Lower lobe of right lung (tissue), 2 donors: ENCODE data around the gene ARID3A. TPM values are rescaled to one million over a fixed set of nuclear protein-coding genes. Genes with fewer than 3 reads are reported as not detected.
A peak's percentile ranks its signal among the peaks of the same experiment; 100 is the strongest.

Experiments
- ATAC-seq, 2 donors: fragments of 200-7000 bp; cut with Tn5 transposase; one replicate each; pipeline ENCODE4 v1.9.1; 2020 to 2022; ENCODE audit warnings: mild to moderate bottlenecking in 2 of 2, moderate library complexity in 2 of 2
- DNase-seq: peaks from one replicate; pipeline ENCODE4 v3.0.0-alpha.2; 2020
- H3K27ac ChIP-seq: fragments of 200-600 bp; one replicate; pipeline ENCODE4 v1.8.0; 2022
- H3K27me3 ChIP-seq: fragments of 200-600 bp; one replicate; pipeline ENCODE4 v1.8.0; 2022; ENCODE audit warnings: low read depth
- H3K36me3 ChIP-seq: fragments of 200-600 bp; one replicate; pipeline ENCODE4 v1.8.0; 2022; ENCODE audit warnings: mild to moderate bottlenecking
- H3K4me1 ChIP-seq: fragments of 200-600 bp; one replicate; pipeline ENCODE4 v1.8.0; 2022
- H3K4me3 ChIP-seq: fragments of 200-600 bp; one replicate; pipeline ENCODE4 v1.8.0; 2022; ENCODE audit warnings: mild to moderate bottlenecking
- H3K9me3 ChIP-seq: fragments of 200-600 bp; one replicate; pipeline ENCODE4 v1.8.0; 2022
- intact Hi-C: fragments of 100-400 bp; cut with DNase I; formaldehyde crosslinking; loops from one replicate; pipeline ENCODE4 v1.11.0; 2022
- total RNA-seq: library from RNA; stranded (reverse); fragmentation: NEBNext Ultra II Directional; extraction: Animal tissue kit (Norgen Biotek cat#: 25700); gene quantifications from one replicate; pipeline ENCODE4 v1.2.1, GENCODE V29; 2021
- TF ChIP-seq, protein P1 (sequence below): fragments of 200-600 bp; IDR thresholded peaks from one replicate; pipeline ENCODE4 v1.8.0; 2022; ENCODE audit warnings: antibody characterized with exemption, mild to moderate bottlenecking
- donor health status: DM: no; HTN: yes; CAD: no; lungs with severe emphysema.

Gene ARID3A
- total RNA-seq, 1 donor from 2014 or later, result 16.9 TPM

DNA sequence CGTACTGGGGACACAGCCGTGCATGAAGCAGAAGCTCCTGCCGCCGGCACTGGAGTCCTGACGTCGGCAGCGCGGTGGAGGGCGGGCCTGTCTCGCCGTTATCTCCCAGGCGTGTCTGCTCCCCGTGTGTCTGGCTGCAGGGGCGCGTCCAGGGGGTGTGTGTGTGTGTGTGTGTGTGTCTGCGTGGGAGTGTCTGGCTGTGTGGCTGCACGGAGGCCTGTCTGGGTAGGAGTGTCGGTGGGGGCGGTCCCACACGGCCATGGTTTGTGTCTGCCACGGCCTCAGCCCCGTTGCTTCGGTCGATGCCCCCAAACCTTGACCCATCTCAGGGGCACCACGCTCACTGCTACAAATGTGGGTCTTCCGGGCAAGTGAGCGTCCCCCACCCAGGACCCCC lies 18.3 kb downstream of the ARID3A start:
- Histone ChIP-seq H3K27ac (no peak overlapping the region), H3K27me3 (no peaks in the 10 kb centered on the region), H3K36me3 (no peaks in the 10 kb centered on the region), H3K4me1 (peaks cover 30% of the 10 kb centered on the region), H3K9me3 (no peaks in the 10 kb centered on the region), H3K4me3 (no peak overlapping the region)
- TF ChIP-seq, protein P1, sequence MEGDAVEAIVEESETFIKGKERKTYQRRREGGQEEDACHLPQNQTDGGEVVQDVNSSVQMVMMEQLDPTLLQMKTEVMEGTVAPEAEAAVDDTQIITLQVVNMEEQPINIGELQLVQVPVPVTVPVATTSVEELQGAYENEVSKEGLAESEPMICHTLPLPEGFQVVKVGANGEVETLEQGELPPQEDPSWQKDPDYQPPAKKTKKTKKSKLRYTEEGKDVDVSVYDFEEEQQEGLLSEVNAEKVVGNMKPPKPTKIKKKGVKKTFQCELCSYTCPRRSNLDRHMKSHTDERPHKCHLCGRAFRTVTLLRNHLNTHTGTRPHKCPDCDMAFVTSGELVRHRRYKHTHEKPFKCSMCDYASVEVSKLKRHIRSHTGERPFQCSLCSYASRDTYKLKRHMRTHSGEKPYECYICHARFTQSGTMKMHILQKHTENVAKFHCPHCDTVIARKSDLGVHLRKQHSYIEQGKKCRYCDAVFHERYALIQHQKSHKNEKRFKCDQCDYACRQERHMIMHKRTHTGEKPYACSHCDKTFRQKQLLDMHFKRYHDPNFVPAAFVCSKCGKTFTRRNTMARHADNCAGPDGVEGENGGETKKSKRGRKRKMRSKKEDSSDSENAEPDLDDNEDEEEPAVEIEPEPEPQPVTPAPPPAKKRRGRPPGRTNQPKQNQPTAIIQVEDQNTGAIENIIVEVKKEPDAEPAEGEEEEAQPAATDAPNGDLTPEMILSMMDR, result no peak
- ATAC-seq, result no peak
- no peak for DNase-seq
- intact Hi-C loops, result no loop called here

DNA sequence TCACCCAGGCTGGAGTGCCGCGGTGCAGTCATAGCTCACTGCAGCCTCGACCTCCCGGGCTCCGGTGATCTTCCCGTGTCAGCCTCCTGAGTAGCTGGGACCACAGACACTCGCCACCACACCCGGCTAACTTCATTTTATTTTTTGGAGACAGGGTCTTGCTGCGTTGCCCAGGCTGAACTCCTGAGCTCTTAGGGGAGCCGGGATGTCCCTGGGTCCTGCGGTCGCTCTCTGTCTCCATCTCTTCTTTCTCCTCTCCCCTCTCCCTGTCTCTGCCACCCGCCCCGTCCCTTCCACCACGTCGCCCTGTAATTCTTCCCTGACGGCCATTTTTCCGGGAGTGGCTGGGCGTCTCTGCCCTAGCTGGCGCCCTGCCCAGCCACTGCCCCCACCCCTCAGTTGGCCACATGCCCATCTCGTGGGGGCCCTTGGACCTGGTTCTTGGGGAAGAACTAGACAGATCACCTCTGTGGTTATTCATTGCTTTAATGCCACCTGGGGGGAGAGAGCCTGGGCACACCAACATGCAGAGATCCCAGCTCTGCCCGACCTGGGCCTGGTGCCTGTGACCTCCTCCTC lies 18.9 kb downstream of the ARID3A start:
- Histone ChIP-seq H3K9me3 (no peaks in the 10 kb centered on the region), H3K4me3 (no peak overlapping the region), H3K27me3 (no peaks in the 10 kb centered on the region), H3K36me3 (no peaks in the 10 kb centered on the region), H3K4me1 (peaks cover 30% of the 10 kb centered on the region), H3K27ac (no peak overlapping the region)
- ATAC-seq (no peak), DNase-seq (no peak)
- intact Hi-C loops, result no loop called here
- TF ChIP-seq, protein P1, result no peak

DNA sequence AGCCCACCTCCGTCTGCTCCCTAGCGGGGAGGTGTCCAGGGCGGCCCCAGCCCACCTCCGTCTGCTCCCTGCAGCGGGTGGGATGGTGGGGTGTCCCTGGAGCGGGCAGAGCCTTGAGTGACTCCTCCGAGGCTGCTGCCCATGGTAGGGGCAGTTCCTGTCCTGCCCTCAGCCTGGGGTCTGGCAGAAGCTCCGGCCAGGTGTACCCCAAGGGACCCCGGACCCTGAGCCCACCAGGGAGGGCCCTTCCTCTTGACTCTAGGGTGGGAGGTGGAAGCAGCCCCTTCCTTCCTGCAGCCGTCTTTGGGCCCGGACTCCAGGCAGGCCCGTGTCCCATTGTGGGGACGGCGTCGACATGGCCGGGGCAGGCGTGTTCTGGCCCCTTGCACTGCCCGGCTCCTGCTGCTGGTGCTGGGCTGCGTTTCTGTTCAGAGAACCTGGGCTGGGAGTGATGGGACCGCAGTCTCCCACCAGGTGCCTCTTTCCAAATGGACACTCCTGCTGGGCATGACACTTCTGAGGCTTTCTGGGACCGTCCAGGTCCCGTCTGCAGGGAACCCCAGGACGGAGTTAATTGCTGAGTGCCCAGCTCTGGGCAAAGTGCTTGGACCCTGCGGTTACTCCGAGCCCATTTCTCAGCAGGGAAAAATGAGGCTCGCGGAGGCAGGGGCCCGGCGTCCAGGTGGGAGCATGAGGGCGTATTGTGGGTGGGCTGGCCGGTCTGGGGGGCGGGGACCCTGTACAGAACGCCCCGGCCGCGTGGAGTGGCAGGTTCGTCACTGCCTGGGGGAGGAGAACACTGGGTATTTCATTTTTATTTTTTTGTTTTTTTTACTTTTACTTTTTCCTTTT lies 19.8 kb downstream of the ARID3A start:
- no peaks in the 10 kb centered on the region for H3K36me3 ChIP-seq
- intact Hi-C loops, result no loop called here
- no peaks in the 10 kb centered on the region for H3K27me3 ChIP-seq
- DNase-seq (no peak), ATAC-seq (no peak)
- no peak overlapping the region for H3K27ac ChIP-seq
- no peak overlapping the region for H3K4me3 ChIP-seq
- H3K9me3 ChIP-seq, result no peaks in the 10 kb centered on the region
- peaks cover 22% of the 10 kb centered on the region for H3K4me1 ChIP-seq
- TF ChIP-seq, protein P1, result no peak

DNA sequence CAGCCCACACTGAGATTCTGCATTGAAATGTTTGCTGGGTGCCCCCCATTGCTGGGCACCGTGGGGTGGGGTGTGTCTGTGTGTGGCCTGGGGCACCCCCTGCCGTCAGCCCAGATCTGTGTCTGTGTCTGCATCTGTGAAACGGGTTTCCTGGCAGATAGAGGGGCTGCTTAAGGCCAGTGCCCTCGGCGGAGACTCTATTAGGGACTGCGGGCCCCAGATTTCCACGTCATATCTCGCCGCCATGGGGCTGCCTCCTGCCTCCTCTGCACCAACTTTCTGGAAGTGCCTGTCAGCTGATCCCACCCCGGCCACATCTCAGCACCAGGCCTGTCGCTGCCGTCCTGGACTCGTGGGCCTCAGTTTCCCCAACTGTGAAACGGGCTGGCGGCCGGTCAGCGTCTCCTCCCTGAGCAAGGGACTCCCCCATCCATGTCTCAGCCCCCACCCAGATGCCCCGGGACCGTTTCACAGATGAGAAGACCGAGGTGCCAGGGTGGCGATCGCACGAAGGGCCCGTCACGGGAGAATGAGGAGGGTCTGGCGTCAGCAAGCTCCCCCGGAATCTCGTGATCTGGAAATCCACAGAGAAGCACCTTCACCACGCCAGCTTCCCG lies 21.4 kb downstream of the ARID3A start:
- intact Hi-C loops, result no loop called here
- DNase-seq (no peak), ATAC-seq (no peak)
- Histone ChIP-seq H3K36me3 (no peaks in the 10 kb centered on the region), H3K4me3 (no peak overlapping the region), H3K9me3 (no peaks in the 10 kb centered on the region), H3K4me1 (peaks cover 11% of the 10 kb centered on the region), H3K27me3 (no peaks in the 10 kb centered on the region), H3K27ac (no peak overlapping the region)
- TF ChIP-seq, protein P1, result no peak

DNA sequence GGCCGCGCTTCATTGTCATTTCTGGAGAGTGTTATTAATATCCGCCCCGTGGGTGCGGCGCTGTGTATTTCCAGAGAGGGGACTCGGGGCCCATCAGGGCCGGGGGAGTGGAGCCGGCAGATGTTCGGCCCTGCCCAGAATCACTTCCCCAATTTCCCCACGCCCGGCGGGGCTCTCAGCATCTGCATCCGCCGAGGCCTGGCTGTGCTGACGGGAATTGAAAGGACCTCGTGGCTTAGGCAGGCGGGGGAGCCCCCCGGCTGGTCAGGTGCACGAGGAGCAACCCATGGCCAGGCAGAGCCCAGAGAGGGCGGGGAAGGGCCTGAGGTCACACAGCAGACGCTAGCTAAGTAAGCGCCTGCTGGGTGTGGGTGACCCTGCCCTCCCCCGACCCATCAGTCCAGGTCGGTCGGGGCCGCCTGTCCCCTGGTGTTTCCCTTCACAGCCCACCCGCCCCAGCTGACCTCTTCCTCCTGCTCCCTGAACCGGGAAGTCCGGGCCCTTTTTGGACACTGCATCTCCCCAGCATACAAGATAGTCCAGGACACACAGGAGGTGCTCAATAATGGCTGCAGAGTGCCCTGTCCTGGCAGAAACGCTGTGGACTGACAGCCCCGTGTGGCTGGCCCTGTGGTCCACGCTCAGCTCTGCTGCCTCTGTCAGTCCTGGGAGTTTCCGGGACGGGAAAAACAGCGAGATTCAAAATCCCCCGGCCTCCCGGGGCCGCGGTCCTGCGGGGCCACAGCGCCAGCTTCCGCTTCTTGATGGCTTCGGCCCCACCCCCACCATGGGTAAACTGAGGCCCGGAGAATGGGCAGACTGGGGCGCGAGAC lies 22.1 kb downstream of the ARID3A start:
- intact Hi-C loops, result no loop called here
- H3K27me3 ChIP-seq, result no peaks in the 10 kb centered on the region
- peaks cover 19% of the 10 kb centered on the region for H3K4me1 ChIP-seq
- H3K4me3 ChIP-seq, result no peak overlapping the region
- TF ChIP-seq, protein P1, result no peak
- H3K36me3 ChIP-seq, result no peaks in the 10 kb centered on the region
- peak; percentile 42 to 73 for ATAC-seq
- H3K9me3 ChIP-seq, result no peaks in the 10 kb centered on the region
- peak; percentile 84 for DNase-seq
- H3K27ac ChIP-seq, result no peak overlapping the region
